GM21423 (cell line): ENCODE data around the gene BABAM1.

ENCODE experiments used
- ATAC-seq: cut with Tn5 transposase; IDR thresholded peaks from one replicate; pipeline ENCODE4 v1.9.1; 2021; ENCODE audit warnings: mild to moderate bottlenecking, moderate library complexity; ENCODE audit not compliant: unreplicated experiment

Gene BABAM1

DNA sequence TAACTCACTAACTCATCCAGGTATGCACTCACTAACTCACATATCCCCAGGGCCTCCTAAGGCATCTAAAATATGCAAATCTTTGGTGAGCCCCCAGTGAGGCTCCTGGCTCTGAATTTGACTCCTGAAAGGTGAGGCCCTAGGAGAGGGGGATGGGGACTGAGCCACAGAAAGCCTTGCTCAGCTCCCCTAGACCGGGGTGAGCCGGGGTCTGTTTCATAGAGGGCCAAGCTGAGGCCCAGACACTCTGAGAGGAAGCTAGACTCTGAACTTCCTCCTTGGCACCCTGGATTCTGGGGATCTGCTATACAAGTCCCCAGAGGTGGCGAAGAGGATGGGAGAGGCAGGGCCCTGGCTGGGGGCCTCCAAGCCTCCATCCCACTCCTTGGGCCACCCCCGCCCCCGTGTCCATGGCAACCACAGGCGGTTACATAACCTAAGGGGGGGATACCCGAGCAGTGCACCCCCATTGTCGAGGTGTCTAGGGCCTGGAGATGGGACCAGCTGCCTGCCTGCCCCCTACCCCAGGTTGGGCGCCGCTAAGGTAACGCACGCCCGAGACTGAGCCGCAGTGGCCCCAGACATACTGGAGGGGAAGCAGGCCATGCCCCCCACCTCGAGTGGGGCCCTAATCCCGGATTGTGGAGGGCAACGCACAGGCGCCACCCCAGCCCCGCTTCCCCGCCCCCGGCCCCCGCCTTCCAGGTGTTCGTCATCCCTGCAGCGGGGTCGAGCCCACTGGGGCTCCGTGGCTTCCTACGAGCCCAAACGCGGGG is 35.3 kb downstream of the BABAM1 start:
- ATAC-seq: no peak

GRCh38 chr19:17303167-17303939 is 36.1 kb downstream of the BABAM1 start, which contains the start of gene ABHD8:
ABHD8 (minus strand) TSS chr19:17303425; CDS start chr19:17301616, 1,809 bp downstream.
- ATAC-seq: peak; percentile 51

- ATAC-seq: no peak
Measured at GRCh38 chr19:17303940-17304267, 36.7 kb downstream of the BABAM1 start.

GRCh38 chr19:17304386-17305215 is 37.4 kb downstream of the BABAM1 start:
- ATAC-seq: no peak

GRCh38 chr19:17305216-17305516 is 37.9 kb downstream of the BABAM1 start:
- no peak for ATAC-seq

- peak; percentile 73 for ATAC-seq
Measured at GRCh38 chr19:17305517-17306284, 38.5 kb downstream of the BABAM1 start, which contains the start of gene MRPL34. MRPL34 (plus strand) TSS chr19:17305872; CDS start chr19:17305893, 21 bp downstream.

- ATAC-seq: no peak
Measured at GRCh38 chr19:17306285-17306714, 39.1 kb downstream of the BABAM1 start.

- ATAC-seq: no peak
Measured at GRCh38 chr19:17307876-17308377, 40.7 kb downstream of the BABAM1 start.

GRCh38 chr19:17309198-17309964 is 42.1 kb downstream of the BABAM1 start, which contains the start of gene DDA1:
DDA1 (plus strand) TSS chr19:17309563; CDS start chr19:17309655, 92 bp downstream.
- peak; percentile 43 for ATAC-seq

DNA sequence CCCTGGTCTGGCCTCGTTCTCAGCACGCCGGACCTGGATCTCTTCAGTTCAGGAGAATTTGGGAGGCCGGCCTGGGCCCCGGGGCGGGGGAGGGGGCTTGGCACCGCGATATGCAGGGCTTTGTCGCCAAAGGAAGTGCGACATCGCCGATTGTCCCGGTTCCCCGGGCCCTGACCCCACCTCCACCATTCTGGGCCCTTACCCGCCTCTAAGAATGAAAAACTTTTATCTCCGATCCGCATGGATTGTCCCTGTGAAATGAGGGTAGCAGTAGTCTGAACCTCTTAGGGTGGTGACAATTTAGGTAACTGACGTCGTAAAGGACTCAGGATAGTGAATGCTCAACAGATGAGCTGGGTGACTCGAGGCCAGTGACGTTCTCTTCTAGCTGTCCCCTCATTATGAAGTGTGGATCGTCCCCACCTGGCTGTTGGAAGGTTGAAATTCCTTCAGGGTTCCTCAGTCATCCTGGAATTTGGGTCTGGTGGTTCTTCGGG is 42.8 kb downstream of the BABAM1 start:
- ATAC-seq: no peak

DNA sequence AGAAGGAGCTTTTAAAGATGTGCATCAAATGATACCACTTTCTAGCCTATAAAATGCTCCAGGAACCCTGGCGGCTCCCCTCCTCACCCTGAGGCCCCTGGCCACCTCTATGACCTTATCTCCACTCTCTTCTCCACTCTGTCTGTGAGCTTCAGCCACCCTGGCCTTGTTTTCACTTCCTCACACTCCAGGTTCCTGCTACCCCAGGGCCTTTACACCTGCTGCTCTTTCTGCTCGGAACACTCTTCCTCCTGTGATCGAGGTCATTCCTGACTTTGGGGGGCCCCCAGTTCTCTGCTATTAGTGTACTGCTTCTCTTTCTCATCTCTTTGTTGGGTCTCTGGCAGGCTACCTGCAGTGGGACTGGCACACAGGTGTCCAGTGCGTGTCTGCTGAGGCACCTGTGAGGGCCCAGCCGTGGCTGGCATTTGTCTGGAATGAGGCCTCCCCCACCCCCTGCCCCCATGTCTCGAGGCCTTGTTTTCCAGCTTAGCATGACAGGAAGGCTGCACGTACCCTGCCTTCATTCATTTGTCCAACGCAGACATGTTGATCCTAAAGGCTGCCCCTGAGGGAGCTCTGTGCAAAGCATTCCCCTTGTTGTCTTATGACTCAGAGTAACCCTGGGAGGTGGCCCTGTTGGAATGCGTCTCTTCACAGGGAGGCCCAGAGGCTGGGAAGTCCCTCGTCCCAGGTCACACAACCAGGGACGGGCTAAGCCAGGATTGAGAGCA is 44.4 kb downstream of the BABAM1 start:
- no peak for ATAC-seq

- no peak for ATAC-seq
Measured at GRCh38 chr19:17312189-17313113, 45.2 kb downstream of the BABAM1 start.

DNA sequence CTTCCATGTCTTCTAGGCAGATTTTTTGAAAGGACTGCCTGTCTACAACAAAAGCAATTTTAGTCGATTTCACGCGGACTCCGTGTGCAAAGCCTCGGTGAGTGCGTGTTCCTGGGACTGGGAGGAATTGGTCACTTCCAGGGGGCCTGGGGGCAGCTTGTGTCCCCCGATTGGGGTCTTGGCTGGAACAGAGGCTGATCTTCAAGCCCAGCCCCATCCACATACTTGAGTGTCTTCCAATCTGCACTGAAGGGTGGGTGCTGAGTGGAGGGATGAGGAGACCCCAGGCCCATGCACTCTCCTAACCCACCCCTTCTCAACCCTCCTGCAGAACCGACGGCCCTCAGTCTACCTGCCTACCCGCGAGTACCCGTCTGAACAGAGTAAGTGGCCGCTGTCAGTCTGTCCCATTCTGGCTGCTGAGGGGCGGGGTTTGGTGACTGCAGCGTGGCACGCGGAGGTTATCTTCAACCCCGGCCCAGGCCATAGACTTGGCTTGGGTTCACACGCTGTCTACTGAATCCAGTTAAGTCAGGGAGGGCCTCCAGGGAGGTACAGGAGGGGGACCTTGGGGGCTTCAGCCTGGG is 46.9 kb downstream of the BABAM1 start:
- no peak for ATAC-seq

- no peak for ATAC-seq
Measured at GRCh38 chr19:17318966-17319365, 51.7 kb downstream of the BABAM1 start.

GRCh38 chr19:17319473-17320238 is 52.4 kb downstream of the BABAM1 start:
- ATAC-seq: no peak

DNA sequence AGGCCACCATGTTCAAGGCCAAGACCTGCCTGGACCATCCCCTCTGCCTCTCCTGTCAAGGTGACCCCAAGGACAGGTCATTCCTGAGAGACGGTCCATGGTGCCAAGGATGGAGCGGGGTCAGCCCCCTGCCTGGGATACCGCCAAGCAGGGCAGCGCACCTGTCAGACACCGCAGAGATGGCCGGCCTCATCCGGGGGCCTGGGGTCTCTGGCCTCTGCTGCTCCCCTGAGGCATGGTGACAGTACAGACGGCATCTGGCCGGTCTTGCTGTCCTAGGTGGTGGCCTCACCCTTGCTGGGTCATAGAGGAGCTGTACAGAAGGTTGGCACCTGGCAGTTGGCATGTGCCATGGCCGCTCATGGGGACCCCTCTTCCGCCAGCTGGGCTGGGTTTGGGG is 53.2 kb downstream of the BABAM1 start:
- no peak for ATAC-seq
